ENCODE data around the gene PHF24.

GRCh38 chr9:35029241-35029640 lies 71.2 kb downstream of the PHF24 start:
- TF ChIP-seq CTCF (IDR thresholded peaks at IDR 0.05 in 4 of 5, conservative IDR thresholded peaks at IDR 0.05 in 1 of 5), result no peak
- no peak for TF ChIP-seq POLR2A (IDR thresholded peaks at IDR 0.05)

Data from gastrocnemius medialis (tissue), 4 donors.